Measurements from ENCODE around the gene BRD8.

The BRD8 gene

GRCh38 chr5:138103319-138103637, 75.2 kb downstream of the BRD8 start:
- peaks cover 7 to 9% of the 10 kb centered on the region in 2 donors for H3K27me3 Mint-ChIP-seq
- H3K9me3 Mint-ChIP-seq = no peaks in the 10 kb centered on the region
- no peak for DNase-seq
- H3K4me1 Mint-ChIP-seq = peaks cover 9 to 25% of the 10 kb centered on the region in 2 donors
- H3K27ac Mint-ChIP-seq = no peak overlapping the region
- peak; percentile 28 to 29 for ATAC-seq (replicated peaks)
- no peak overlapping the region for H3K4me3 Mint-ChIP-seq
- H3K36me3 Mint-ChIP-seq = no peaks in the 10 kb centered on the region

DNA sequence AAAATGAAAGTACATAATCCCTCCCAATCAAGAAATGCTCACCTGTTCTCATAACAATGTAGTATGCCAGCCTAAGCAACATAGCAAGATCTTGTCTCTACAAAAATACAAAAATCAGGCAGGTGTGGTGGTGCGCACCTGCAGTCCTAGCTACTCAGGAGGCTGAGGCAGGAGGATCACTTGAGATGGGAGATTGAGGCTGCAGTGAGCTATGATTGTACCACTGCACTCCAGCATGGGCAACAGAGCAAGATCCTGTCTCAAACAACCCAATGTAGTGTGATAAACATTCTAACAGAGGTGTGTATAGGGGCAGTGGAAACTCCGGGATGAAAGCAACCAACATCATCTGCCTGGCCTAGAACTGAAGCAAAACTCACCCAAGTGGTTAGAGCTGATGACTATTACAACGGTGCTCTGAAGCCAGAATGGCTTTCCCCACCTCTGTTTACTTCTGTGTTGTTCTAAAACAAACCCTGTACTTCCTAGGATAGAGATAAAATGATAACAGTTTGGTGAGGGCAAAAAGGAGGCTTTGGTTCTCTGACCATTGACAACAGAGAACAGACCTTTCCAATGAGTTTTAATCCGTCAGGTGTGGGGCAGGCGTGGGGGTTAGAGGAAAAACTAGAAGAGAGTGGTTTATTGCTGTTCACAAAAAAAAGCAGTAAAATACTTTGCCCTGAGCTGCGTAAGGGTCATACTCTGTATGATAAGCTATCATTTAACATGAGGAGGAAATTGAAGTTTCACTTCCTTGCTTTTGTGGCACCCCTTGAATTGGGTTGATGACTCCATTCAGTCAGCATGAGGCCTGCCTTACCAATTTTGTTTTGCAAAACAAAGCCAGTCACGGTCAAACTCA, 75.7 kb downstream of the BRD8 start:
- peaks cover 9 to 25% of the 10 kb centered on the region in 2 donors for H3K4me1 Mint-ChIP-seq
- no peaks in the 10 kb centered on the region for H3K9me3 Mint-ChIP-seq
- H3K36me3 Mint-ChIP-seq = no peaks in the 10 kb centered on the region
- peak overlapping the region; percentile 77 for H3K27ac Mint-ChIP-seq
- peaks cover 7 to 9% of the 10 kb centered on the region in 2 donors for H3K27me3 Mint-ChIP-seq
- no peak overlapping the region for H3K4me3 Mint-ChIP-seq
- DNase-seq (peak; percentile 5), ATAC-seq (replicated peaks) (peak; percentile 99)

- DNase-seq (no peak), ATAC-seq (replicated peaks) (no peak)
- Mint-ChIP-seq H3K27ac (no peak overlapping the region), H3K27me3 (peaks cover 11 to 19% of the 10 kb centered on the region in 2 donors), H3K4me3 (no peak overlapping the region), H3K9me3 (no peaks in the 10 kb centered on the region), H3K36me3 (no peaks in the 10 kb centered on the region), H3K4me1 (peaks cover 6 to 13% of the 10 kb centered on the region in 2 donors)
These were observed 81.2 kb downstream of the BRD8 start for GRCh38 chr5:138096997-138097828.

DNA sequence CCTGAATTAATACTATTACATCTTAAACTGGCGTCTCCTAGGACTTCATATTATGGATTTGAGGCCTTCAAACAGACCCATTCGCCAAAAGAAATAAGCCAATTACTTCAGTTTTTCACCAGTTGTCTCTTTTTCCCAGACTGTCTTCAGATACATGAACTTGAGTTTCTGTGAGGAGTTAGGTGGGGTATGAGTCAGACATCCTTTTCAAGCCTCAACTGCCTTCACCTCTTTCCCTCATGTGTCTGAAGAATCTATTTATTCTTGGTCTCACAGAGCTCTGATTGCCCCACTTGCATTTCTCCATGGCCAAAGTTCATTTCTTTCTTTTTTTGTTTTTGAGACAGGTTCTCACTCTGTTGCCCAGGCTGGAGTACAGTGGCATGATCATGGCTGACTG, 82.1 kb downstream of the BRD8 start:
- Mint-ChIP-seq H3K4me1 (peaks cover 6 to 7% of the 10 kb centered on the region in 2 donors), H3K4me3 (no peak overlapping the region), H3K36me3 (no peaks in the 10 kb centered on the region), H3K9me3 (no peaks in the 10 kb centered on the region), H3K27me3 (peaks cover 11 to 19% of the 10 kb centered on the region in 2 donors), H3K27ac (no peak overlapping the region)
- ATAC-seq (replicated peaks) = no peak
- no peak for DNase-seq

- ATAC-seq (replicated peaks) = no peak
- no peaks in the 10 kb centered on the region for H3K9me3 Mint-ChIP-seq
- H3K36me3 Mint-ChIP-seq = no peaks in the 10 kb centered on the region
- H3K4me3 Mint-ChIP-seq = no peak overlapping the region
- peaks cover 11 to 19% of the 10 kb centered on the region in 2 donors for H3K27me3 Mint-ChIP-seq
- H3K27ac Mint-ChIP-seq = no peak overlapping the region
- no peak for DNase-seq
- H3K4me1 Mint-ChIP-seq = peaks cover 0 to 4% of the 10 kb centered on the region in 2 donors
These were observed 83.1 kb downstream of the BRD8 start for GRCh38 chr5:138095100-138095907.

DNA sequence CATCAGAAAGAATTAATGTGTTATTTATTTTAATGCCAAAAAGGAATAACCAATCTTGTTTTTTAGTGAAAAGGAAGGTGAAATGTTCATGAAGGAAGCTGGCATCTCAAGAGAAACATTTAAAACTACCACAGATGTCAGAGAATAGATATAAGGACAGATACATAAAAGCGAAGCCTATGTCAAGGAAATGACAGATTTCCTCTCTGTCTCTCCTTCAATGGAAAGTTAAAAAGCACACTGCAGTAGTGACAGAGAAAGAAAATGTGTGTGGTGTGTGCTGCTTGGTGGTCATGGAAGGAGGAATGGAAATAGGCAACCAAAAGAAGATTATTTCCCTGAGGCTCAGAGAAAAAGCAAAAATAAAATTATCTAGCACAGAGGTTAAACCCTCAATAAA, 85.4 kb downstream of the BRD8 start:
- DNase-seq (no peak), ATAC-seq (replicated peaks) (no peak)
- Mint-ChIP-seq H3K27ac (no peak overlapping the region), H3K4me1 (peaks cover 0 to 4% of the 10 kb centered on the region in 2 donors), H3K9me3 (no peaks in the 10 kb centered on the region), H3K27me3 (peaks cover 4 to 10% of the 10 kb centered on the region in 2 donors), H3K4me3 (no peak overlapping the region), H3K36me3 (no peaks in the 10 kb centered on the region)

- Mint-ChIP-seq H3K27me3 (peaks cover 4 to 8% of the 10 kb centered on the region in 2 donors), H3K27ac (no peak overlapping the region), H3K4me3 (no peak overlapping the region), H3K36me3 (no peaks in the 10 kb centered on the region), H3K4me1 (peaks cover 0 to 4% of the 10 kb centered on the region in 2 donors), H3K9me3 (no peaks in the 10 kb centered on the region)
- ATAC-seq (replicated peaks) = no peak
- DNase-seq = no peak
These were observed 86.1 kb downstream of the BRD8 start for GRCh38 chr5:138092301-138092700.

DNA sequence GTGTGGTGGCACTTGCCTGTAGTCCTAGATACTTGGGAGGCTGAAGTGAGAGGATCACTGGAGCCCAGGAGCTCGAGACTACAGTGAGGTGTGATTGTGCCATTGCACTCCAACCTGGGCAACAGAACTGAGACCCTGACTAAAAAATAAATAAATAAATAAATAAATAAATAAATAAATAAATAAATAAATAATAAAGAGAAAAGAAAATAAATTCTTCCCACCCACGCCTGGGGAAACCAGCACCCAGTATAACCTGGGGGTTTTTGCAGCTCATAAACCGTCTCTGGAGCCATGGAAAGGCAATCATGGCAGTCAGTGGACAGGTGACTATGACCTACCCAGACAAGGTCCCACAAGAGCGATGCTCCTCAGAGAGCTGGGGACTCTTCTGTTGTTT, 86.7 kb downstream of the BRD8 start:
- no peak overlapping the region for H3K27ac Mint-ChIP-seq
- no peak for DNase-seq

More for the DNA sequence above, 86.7 kb downstream of the BRD8 start:
- no peaks in the 10 kb centered on the region for H3K9me3 Mint-ChIP-seq
- H3K4me3 Mint-ChIP-seq = no peak overlapping the region
- peaks cover 0 to 4% of the 10 kb centered on the region in 2 donors for H3K4me1 Mint-ChIP-seq
- no peak for ATAC-seq (replicated peaks)
- H3K36me3 Mint-ChIP-seq = no peaks in the 10 kb centered on the region
- peaks cover 4 to 6% of the 10 kb centered on the region in 2 donors for H3K27me3 Mint-ChIP-seq
